ENCODE data around the gene PPM1L. TPM values are rescaled to one million over a fixed set of nuclear protein-coding genes. Genes with fewer than 3 reads are reported as not detected.

The PPM1L gene
- total RNA-seq, 1 experiment from 2014 or later: 13.2 TPM

DNA sequence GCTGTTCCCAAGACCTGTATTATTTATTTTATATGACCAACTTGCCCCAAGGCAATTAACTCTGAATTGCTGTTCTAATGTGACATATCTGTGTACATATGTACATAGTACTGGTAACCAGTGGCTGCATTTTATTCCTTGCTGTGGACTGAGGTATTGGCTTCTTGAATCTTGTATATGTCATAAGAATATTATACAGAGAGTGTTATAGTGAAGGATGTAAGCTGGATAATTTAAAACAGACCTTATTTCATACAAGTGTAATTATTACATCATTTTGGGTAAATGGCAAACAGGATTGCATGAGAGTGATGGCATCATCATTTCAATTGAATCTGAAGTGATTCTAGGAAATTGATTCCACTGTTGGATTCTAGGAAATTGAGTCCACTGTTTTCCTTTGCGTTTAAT lies 316.2 kb downstream of the PPM1L start:
- Histone ChIP-seq H3K4me2 (ENCODE audit: low read length) (no peak overlapping the region), H3K9ac (ENCODE audit: low read length) (no peak overlapping the region), H3K4me3 (replicated peaks in 1 of 2; ENCODE audit: low read depth in 1 of 2, low read length in 2 of 2) (no peak overlapping the region), H3K9me3 (ENCODE audit: control insufficient read depth in 1 of 2, insufficient read depth in 1 of 2, low read depth in 1 of 2, low read length in 2 of 2) (no peaks in the 10 kb centered on the region), H3K27ac (ENCODE audit: low read depth, low read length) (no peak overlapping the region), H3K9me2 (ENCODE audit: insufficient read depth) (no peaks in the 10 kb centered on the region), H4K20me1 (ENCODE audit: insufficient read depth) (no peaks in the 10 kb centered on the region), H3K27me3 (ENCODE audit: insufficient read depth, low read length) (no peaks in the 10 kb centered on the region), H2AFZ (ENCODE audit: low read depth, low read length, poor library complexity, severe bottlenecking) (no peak overlapping the region), H3K79me2 (ENCODE audit: insufficient read depth, low read length) (no peaks in the 10 kb centered on the region), H3K4me1 (ENCODE audit: control insufficient read depth in 1 of 2, insufficient read depth in 2 of 2, low read length in 2 of 2) (no peaks in the 10 kb centered on the region), H3K36me3 (ENCODE audit: control insufficient read depth in 1 of 2, insufficient read depth in 2 of 2, low read length in 2 of 2) (no peaks in the 10 kb centered on the region)
- RAD21 ChIA-PET (ENCODE audit: low non-redundant PET in 1 of 2, low total read pairs in 2 of 2, uncharacterized antibody in 2 of 2, unreplicated experiment in 2 of 2): no interaction called here
- CTCF ChIA-PET: no interaction called here
- POLR2A ChIA-PET: no interaction called here
- TF ChIP-seq SIN3A (IDR thresholded peaks at IDR 0.05; ENCODE audit: low read depth): no peak
- BruUV-seq (replicated peaks): no TSS peak
- DNase-seq (ENCODE audit: low read depth, low spot score) (no peak), ATAC-seq (no peak)
- intact Hi-C loops (cut with micrococcal nuclease): no loop called here

- H3K4me3 ChIP-seq (replicated peaks in 1 of 2; ENCODE audit: low read depth in 1 of 2, low read length in 2 of 2): no peak overlapping the region
- no peaks in the 10 kb centered on the region for H3K9me3 ChIP-seq (ENCODE audit: control insufficient read depth in 1 of 2, insufficient read depth in 1 of 2, low read depth in 1 of 2, low read length in 2 of 2)
- no peak overlapping the region for H2AFZ ChIP-seq (ENCODE audit: low read depth, low read length, poor library complexity, severe bottlenecking)
- BruUV-seq (replicated peaks): no TSS peak
- RAD21 ChIA-PET (ENCODE audit: low non-redundant PET in 1 of 2, low total read pairs in 2 of 2, uncharacterized antibody in 2 of 2, unreplicated experiment in 2 of 2): no interaction called here
- H3K9ac ChIP-seq (ENCODE audit: low read length): no peak overlapping the region
- DNase-seq (ENCODE audit: low read depth, low spot score): no peak
- no peak for ATAC-seq
- no peaks in the 10 kb centered on the region for H3K9me2 ChIP-seq (ENCODE audit: insufficient read depth)
- H3K27me3 ChIP-seq (ENCODE audit: insufficient read depth, low read length): no peaks in the 10 kb centered on the region
- TF ChIP-seq ATF3 (IDR thresholded peaks at IDR 0.05) (no peak), POLR2AphosphoS5 (IDR thresholded peaks at IDR 0.05; ENCODE audit: low read depth, low read length) (no peak), EZH2 (IDR thresholded peaks at IDR 0.05) (no peak), ZFX (IDR thresholded peaks at IDR 0.05) (no peak), EZH2phosphoT487 (IDR thresholded peaks at IDR 0.05; ENCODE audit: borderline replicate concordance) (no peak), CEBPB (IDR thresholded peaks at IDR 0.05; ENCODE audit: low read depth) (no peak), CBX3 (IDR thresholded peaks at IDR 0.05; ENCODE audit: low read depth) (no peak), ZNF274 (IDR thresholded peaks at IDR 0.05; ENCODE audit: low read depth, low read length) (no peak), POLR2A (IDR thresholded peaks at IDR 0.05; ENCODE audit: borderline replicate concordance, extremely low read depth, insufficient read depth, insufficient read length) (no peak), YY1 (IDR thresholded peaks at IDR 0.05; ENCODE audit: extremely low read depth, insufficient replicate concordance, low read depth, low read length) (no peak), FOSL1 (IDR thresholded peaks at IDR 0.05; ENCODE audit: low read depth) (no peak), MAX (IDR thresholded peaks at IDR 0.05) (no peak), RAD21 (IDR thresholded peaks at IDR 0.05; ENCODE audit: low read depth) (no peak), SRF (IDR thresholded peaks at IDR 0.05; ENCODE audit: low read depth) (no peak), SP1 (IDR thresholded peaks at IDR 0.05; ENCODE audit: low read depth) (no peak), ELF1 (IDR thresholded peaks at IDR 0.05; ENCODE audit: borderline replicate concordance, low read depth) (no peak), JUND (IDR thresholded peaks at IDR 0.05) (no peak), TCF7L2 (IDR thresholded peaks at IDR 0.05; ENCODE audit: borderline replicate concordance, extremely low read depth, insufficient read depth, insufficient read length) (no peak)
- TF ChIP-seq, protein P1, sequence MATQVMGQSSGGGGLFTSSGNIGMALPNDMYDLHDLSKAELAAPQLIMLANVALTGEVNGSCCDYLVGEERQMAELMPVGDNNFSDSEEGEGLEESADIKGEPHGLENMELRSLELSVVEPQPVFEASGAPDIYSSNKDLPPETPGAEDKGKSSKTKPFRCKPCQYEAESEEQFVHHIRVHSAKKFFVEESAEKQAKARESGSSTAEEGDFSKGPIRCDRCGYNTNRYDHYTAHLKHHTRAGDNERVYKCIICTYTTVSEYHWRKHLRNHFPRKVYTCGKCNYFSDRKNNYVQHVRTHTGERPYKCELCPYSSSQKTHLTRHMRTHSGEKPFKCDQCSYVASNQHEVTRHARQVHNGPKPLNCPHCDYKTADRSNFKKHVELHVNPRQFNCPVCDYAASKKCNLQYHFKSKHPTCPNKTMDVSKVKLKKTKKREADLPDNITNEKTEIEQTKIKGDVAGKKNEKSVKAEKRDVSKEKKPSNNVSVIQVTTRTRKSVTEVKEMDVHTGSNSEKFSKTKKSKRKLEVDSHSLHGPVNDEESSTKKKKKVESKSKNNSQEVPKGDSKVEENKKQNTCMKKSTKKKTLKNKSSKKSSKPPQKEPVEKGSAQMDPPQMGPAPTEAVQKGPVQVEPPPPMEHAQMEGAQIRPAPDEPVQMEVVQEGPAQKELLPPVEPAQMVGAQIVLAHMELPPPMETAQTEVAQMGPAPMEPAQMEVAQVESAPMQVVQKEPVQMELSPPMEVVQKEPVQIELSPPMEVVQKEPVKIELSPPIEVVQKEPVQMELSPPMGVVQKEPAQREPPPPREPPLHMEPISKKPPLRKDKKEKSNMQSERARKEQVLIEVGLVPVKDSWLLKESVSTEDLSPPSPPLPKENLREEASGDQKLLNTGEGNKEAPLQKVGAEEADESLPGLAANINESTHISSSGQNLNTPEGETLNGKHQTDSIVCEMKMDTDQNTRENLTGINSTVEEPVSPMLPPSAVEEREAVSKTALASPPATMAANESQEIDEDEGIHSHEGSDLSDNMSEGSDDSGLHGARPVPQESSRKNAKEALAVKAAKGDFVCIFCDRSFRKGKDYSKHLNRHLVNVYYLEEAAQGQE (IDR thresholded peaks at IDR 0.05; ENCODE audit: low read depth): no peak
- no peak overlapping the region for H3K27ac ChIP-seq (ENCODE audit: low read depth, low read length)
- H3K79me2 ChIP-seq (ENCODE audit: insufficient read depth, low read length): no peaks in the 10 kb centered on the region
- CTCF ChIA-PET: no interaction called here
- H4K20me1 ChIP-seq (ENCODE audit: insufficient read depth): no peaks in the 10 kb centered on the region
- no peaks in the 10 kb centered on the region for H3K36me3 ChIP-seq (ENCODE audit: control insufficient read depth in 1 of 2, insufficient read depth in 2 of 2, low read length in 2 of 2)
- H3K4me2 ChIP-seq (ENCODE audit: low read length): no peak overlapping the region
- POLR2A ChIA-PET: no interaction called here
- intact Hi-C loops (cut with micrococcal nuclease): no loop called here
- no peaks in the 10 kb centered on the region for H3K4me1 ChIP-seq (ENCODE audit: control insufficient read depth in 1 of 2, insufficient read depth in 2 of 2, low read length in 2 of 2)
These were observed 316.7 kb downstream of the PPM1L start for GRCh38 chr3:161072751-161073150.

Data from HCT116 (cell line).